Measurements from ENCODE around the gene GP1BB. TPM values are rescaled to one million over a fixed set of nuclear protein-coding genes. Genes with fewer than 3 reads are reported as not detected.

GP1BB gene
- total and polyA plus RNA-seq, 10 of the 15 experiments (the other 5 are each of a cell fraction or from before 2014, with no cell fraction given): 0.05 to 0.28 (median 0.28) TPM; not detected in 7

- no peak overlapping the region for H3K9ac ChIP-seq (ENCODE audit: control insufficient read depth, insufficient read depth, low read length)
Measured at GRCh38 chr22:19738664-19739447, 15.5 kb downstream of the GP1BB start.

More at GRCh38 chr22:19738664-19739447, 15.5 kb downstream of the GP1BB start:
- Histone ChIP-seq H3K4me2 (ENCODE audit: control insufficient read depth, insufficient read depth) (no peak overlapping the region), H3K9me3 (replicated peaks; ENCODE audit: control insufficient read depth, insufficient read depth, low read length) (no peaks in the 10 kb centered on the region), H3K27ac (ENCODE audit: control insufficient read depth, insufficient read depth) (no peak overlapping the region), H2AFZ (ENCODE audit: control insufficient read depth, low read depth, low read length) (no peak overlapping the region), H3K27me3 (replicated peaks in 1 of 2; ENCODE audit: control insufficient read depth in 2 of 2, insufficient read depth in 2 of 2, low read length in 1 of 2) (no peaks in the 10 kb centered on the region), H3K4me3 (no peak overlapping the region), H3K36me3 (ENCODE audit: control insufficient read depth in 2 of 2, insufficient read depth in 2 of 2, low read length in 1 of 2) (no peaks in the 10 kb centered on the region), H4K20me1 (ENCODE audit: control insufficient read depth, insufficient read depth) (no peaks in the 10 kb centered on the region; the same call in 1 of the 2 replicates), H3K79me2 (ENCODE audit: control insufficient read depth, insufficient read depth, low read length) (no peaks in the 10 kb centered on the region), H3K4me1 (ENCODE audit: control insufficient read depth, insufficient read depth, low read length) (no peaks in the 10 kb centered on the region)
- ChIA-PET CTCF (interaction anchor here (1.4 kb wide), 1 partner anchor 8 kb away, joined by 3 read pairs; no protein-coding TSS in a partner anchor), RAD21 (ENCODE audit: unreplicated experiment) (no interaction called here), POLR2A (no interaction called here), SMC1A (ENCODE audit: uncharacterized antibody, unreplicated experiment) (no interaction called here)
- 45% methylated on average over 31 of the region's 31 CpGs for WGBS (ENCODE audit: insufficient coverage, insufficient replicate concordance, low lambda C conversion rate, missing lambda C conversion rate)
- in situ Hi-C loops (cut with MboI): no loop called here
- no TSS peak for BruUV-seq (replicated peaks)
- ATAC-seq: no peak
- TF ChIP-seq CREB1 (IDR thresholded peaks at IDR 0.05; ENCODE audit: low read depth) (no peak), KDM1A (IDR thresholded peaks at IDR 0.05; ENCODE audit: borderline replicate concordance) (no peak), E2F4 (IDR thresholded peaks at IDR 0.05; ENCODE audit: low read depth, low read length) (no peak), CEBPB (IDR thresholded peaks at IDR 0.05; ENCODE audit: borderline replicate concordance in 1 of 2, low read depth in 2 of 2, low read length in 2 of 2) (no peak), NFIC (IDR thresholded peaks at IDR 0.05; ENCODE audit: low read depth, low read length) (no peak), KLF5 (IDR thresholded peaks at IDR 0.05; ENCODE audit: partially characterized antibody) (no peak), SIX5 (IDR thresholded peaks at IDR 0.05; ENCODE audit: low read depth, low read length, severe bottlenecking) (no peak), RELA (IDR thresholded peaks at IDR 0.05; ENCODE audit: borderline replicate concordance, partially characterized antibody) (no peak), ZNF622 (IDR thresholded peaks at IDR 0.05) (no peak), SIN3A (IDR thresholded peaks at IDR 0.05; ENCODE audit: low read depth, low read length) (no peak), ATF2 (IDR thresholded peaks at IDR 0.05; ENCODE audit: low read length) (no peak), MTA3 (IDR thresholded peaks at IDR 0.05; ENCODE audit: borderline replicate concordance, low read length) (no peak), NFYB (IDR thresholded peaks at IDR 0.05; ENCODE audit: insufficient read depth, low read depth, low read length) (no peak), POLR2AphosphoS5 (IDR thresholded peaks at IDR 0.05; ENCODE audit: low read length) (no peak), MXI1 (IDR thresholded peaks at IDR 0.05; ENCODE audit: low read depth, low read length) (no peak)
- intact Hi-C loops (cut with micrococcal nuclease; ENCODE audit: unreplicated experiment): no loop called here
- DNase-seq (ENCODE audit: low read depth, low spot score): no peak
- no peak for FAIRE-seq
